Activated naive CD4-positive, alpha-beta T cell treated with anti-CD3 and anti-CD28 coated beads for 36 hours (primary cell): Measurements from ENCODE around the gene CYP27C1. TPM values are rescaled to one million over a fixed set of nuclear protein-coding genes. Genes with fewer than 3 reads are reported as not detected.
"Not testable (repeated sequence)": the region's sequence is repeated elsewhere in the genome, so short reads cannot be mapped to it uniquely, and the experiment has no call there.

ENCODE experiments used
- CTCF ChIA-PET: fragments of 350-600 bp; sonication (Branson Sonifier 250); formaldehyde crosslinking; loops from one replicate; lab custom pipeline; 2021; ENCODE audit warnings: antibody characterized with exemption; lab: Charles Lee
- DNase-seq: peaks from one replicate; pipeline ENCODE4 v3.0.0-alpha.2; 2020
- H3K27ac Mint-ChIP-seq: one replicate; pipeline ENCODE4 v1.8.0; 2021; ENCODE audit warnings: mild to moderate bottlenecking, mixed read lengths
- H3K27me3 Mint-ChIP-seq: one replicate; pipeline ENCODE4 v1.8.0; 2021; ENCODE audit warnings: low read depth, mixed read lengths
- H3K36me3 Mint-ChIP-seq: one replicate; pipeline ENCODE4 v1.8.0; 2021; ENCODE audit warnings: low read depth, mixed read lengths
- H3K4me1 Mint-ChIP-seq: one replicate; pipeline ENCODE4 v1.8.0; 2021; ENCODE audit warnings: low read depth, mixed read lengths
- H3K4me3 Mint-ChIP-seq: one replicate; pipeline ENCODE4 v1.8.0; 2021; ENCODE audit warnings: mild to moderate bottlenecking, moderate library complexity, mixed read lengths
- H3K9me3 Mint-ChIP-seq: one replicate; pipeline ENCODE4 v1.8.0; 2021; ENCODE audit warnings: mixed read lengths
- intact Hi-C: fragments of 100-400 bp; cut with micrococcal nuclease; formaldehyde crosslinking; loops from one replicate; pipeline ENCODE4 v1.15.1; 2023
- total RNA-seq, 2 experiments: library from RNA; stranded (reverse); gene quantifications; one replicate each; pipeline ENCODE4 v1.2.3, GENCODE V29; 2021

Gene CYP27C1
- total RNA-seq, result not detected

- peak within 1 kb of the TSS; percentile 73 for H3K4me3 Mint-ChIP-seq
- DNase-seq, result peak; percentile 21
- no peaks in the 10 kb centered on the region for H3K9me3 Mint-ChIP-seq
- H3K4me1 Mint-ChIP-seq, result peaks cover 11% of the 10 kb centered on the region
- no peak within 1 kb of the TSS for H3K27ac Mint-ChIP-seq
- peaks cover 1% of the 10 kb centered on the region for H3K36me3 Mint-ChIP-seq
- intact Hi-C loops, result no loop called here
- peaks cover 55% of the 10 kb centered on the region for H3K27me3 Mint-ChIP-seq
- CTCF ChIA-PET, result no interaction called here
Measured at GRCh38 chr2:127220102-127220767, at the start of gene CYP27C1. Gene CYP27C1 (minus strand): TSS chr2:127220299. CDS start chr2:127220270, 29 bp downstream.

DNA sequence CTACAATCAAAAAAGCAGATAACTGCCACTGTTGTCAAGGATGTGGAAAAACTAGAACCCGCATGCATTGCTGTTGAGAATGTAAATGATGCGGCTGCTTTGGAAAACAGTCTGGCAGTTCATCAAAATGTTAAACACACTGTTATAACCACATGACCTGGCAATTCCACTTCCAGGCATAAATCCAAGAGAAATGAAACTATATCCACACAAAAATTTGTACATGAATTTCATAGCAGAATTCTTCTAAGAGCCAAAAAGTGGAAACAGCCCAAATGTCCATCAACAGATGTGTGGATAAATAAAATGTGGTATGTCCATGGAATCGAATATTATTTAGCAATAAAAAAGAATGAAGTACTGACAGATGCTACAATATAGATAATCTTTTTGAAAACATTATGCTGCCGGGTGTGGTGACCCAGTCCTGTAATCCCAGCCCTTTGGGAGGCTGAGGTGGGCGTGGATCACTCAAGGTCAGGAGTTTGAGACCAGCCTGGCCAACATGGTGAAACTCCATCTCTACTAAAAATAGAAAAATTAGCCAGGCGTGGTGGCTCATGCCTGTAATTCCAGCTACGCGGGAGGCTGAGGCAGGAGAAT, 41.8 kb upstream of the CYP27C1 start:
- Mint-ChIP-seq H3K4me3 (no peak overlapping the region), H3K4me1 (no peaks in the 10 kb centered on the region), H3K36me3 (peaks cover 32% of the 10 kb centered on the region), H3K27ac (no peak overlapping the region), H3K9me3 (no peaks in the 10 kb centered on the region), H3K27me3 (no peaks in the 10 kb centered on the region)
- CTCF ChIA-PET, result no interaction called here
- no peak for DNase-seq
- intact Hi-C loops, result no loop called here

DNA sequence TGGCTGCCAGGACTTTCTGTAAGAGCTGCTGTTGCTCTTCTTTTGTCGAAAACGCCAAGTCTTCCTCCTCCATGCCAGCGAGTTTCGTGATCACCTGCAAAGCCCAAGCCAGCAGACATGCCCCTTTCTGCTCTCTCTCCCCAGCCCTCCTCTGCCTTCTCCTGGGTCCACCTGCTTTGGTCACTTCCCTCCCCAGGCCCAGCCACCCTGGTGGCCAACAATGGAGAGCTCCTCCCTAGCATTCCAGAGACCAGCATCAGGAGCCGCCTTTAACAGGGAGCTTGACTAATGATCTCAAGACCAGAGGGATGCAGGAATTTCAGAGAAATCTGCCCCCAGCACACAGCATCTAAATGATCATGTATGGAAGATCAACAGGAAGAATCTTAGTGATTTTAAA, 39.3 kb upstream of the CYP27C1 start:
- H3K4me3 Mint-ChIP-seq, result no peak overlapping the region
- intact Hi-C loops, result no loop called here
- H3K9me3 Mint-ChIP-seq, result no peaks in the 10 kb centered on the region
- H3K4me1 Mint-ChIP-seq, result no peaks in the 10 kb centered on the region
- no peak overlapping the region for H3K27ac Mint-ChIP-seq
- H3K36me3 Mint-ChIP-seq, result peaks cover 33% of the 10 kb centered on the region
- DNase-seq, result no peak
- CTCF ChIA-PET, result no interaction called here
- no peaks in the 10 kb centered on the region for H3K27me3 Mint-ChIP-seq

GRCh38 chr2:127256866-127257265, 36.8 kb upstream of the CYP27C1 start:
- peaks cover 29% of the 10 kb centered on the region for H3K36me3 Mint-ChIP-seq
- DNase-seq, result no peak
- H3K27ac Mint-ChIP-seq, result no peak overlapping the region

GRCh38 chr2:127256381-127256780, 36.3 kb upstream of the CYP27C1 start:
- H3K27me3 Mint-ChIP-seq, result no peaks in the 10 kb centered on the region
- H3K4me1 Mint-ChIP-seq, result no peaks in the 10 kb centered on the region
- DNase-seq, result no peak
- peaks cover 28% of the 10 kb centered on the region for H3K36me3 Mint-ChIP-seq
- CTCF ChIA-PET, result no interaction called here
- no peak overlapping the region for H3K27ac Mint-ChIP-seq
- intact Hi-C loops, result no loop called here
- H3K4me3 Mint-ChIP-seq, result no peak overlapping the region
- H3K9me3 Mint-ChIP-seq, result no peaks in the 10 kb centered on the region

More at GRCh38 chr2:127256866-127257265, 36.8 kb upstream of the CYP27C1 start:
- H3K9me3 Mint-ChIP-seq, result no peaks in the 10 kb centered on the region
- CTCF ChIA-PET, result no interaction called here
- H3K4me1 Mint-ChIP-seq, result no peaks in the 10 kb centered on the region
- no peak overlapping the region for H3K4me3 Mint-ChIP-seq
- no peaks in the 10 kb centered on the region for H3K27me3 Mint-ChIP-seq
- intact Hi-C loops, result no loop called here

DNA sequence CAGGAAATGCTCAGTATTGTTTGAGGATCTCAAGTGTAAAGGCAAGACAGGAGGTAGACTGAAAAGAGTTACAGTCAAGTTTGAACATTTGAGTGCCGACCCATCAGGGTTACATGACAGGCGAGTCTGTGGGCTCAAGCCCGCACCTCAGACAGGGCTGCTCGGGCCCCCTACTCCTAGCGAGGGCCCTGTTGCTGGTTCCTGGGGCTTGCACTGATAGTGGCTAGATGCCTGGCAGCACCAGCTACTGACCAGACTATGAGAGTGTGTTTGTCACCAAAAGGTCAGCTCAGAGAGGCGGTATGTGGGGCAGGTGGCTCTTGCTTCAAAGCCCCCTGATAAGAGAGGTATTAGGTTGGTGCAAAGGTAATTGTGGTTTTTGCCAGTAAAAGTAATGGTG, 35.6 kb upstream of the CYP27C1 start:
- no peak for DNase-seq
- Mint-ChIP-seq H3K4me1 (no peaks in the 10 kb centered on the region), H3K9me3 (no peaks in the 10 kb centered on the region), H3K27me3 (no peaks in the 10 kb centered on the region), H3K27ac (no peak overlapping the region), H3K36me3 (peaks cover 29% of the 10 kb centered on the region), H3K4me3 (no peak overlapping the region)
- CTCF ChIA-PET, result no interaction called here
- intact Hi-C loops, result no loop called here

GRCh38 chr2:127255146-127255545, 35.0 kb upstream of the CYP27C1 start:
- CTCF ChIA-PET, result no interaction called here
- intact Hi-C loops, result no loop called here
- Mint-ChIP-seq H3K36me3 (peaks cover 28% of the 10 kb centered on the region), H3K27ac (no peak overlapping the region), H3K4me3 (no peak overlapping the region), H3K4me1 (no peaks in the 10 kb centered on the region), H3K9me3 (no peaks in the 10 kb centered on the region), H3K27me3 (no peaks in the 10 kb centered on the region)
- DNase-seq, result no peak

- H3K27me3 Mint-ChIP-seq, result no peaks in the 10 kb centered on the region
- H3K27ac Mint-ChIP-seq, result no peak overlapping the region
- no peak overlapping the region for H3K4me3 Mint-ChIP-seq
- H3K9me3 Mint-ChIP-seq, result no peaks in the 10 kb centered on the region
- no peak for DNase-seq
- CTCF ChIA-PET, result no interaction called here
- no peaks in the 10 kb centered on the region for H3K4me1 Mint-ChIP-seq
- intact Hi-C loops, result no loop called here
- H3K36me3 Mint-ChIP-seq, result peaks cover 24% of the 10 kb centered on the region
Measured at GRCh38 chr2:127254386-127254981, 34.4 kb upstream of the CYP27C1 start.

- H3K27me3 Mint-ChIP-seq, H3K27ac Mint-ChIP-seq, H3K36me3 Mint-ChIP-seq, intact Hi-C loops, CTCF ChIA-PET, DNase-seq, H3K4me1 Mint-ChIP-seq, H3K4me3 Mint-ChIP-seq: not testable (repeated sequence)
- peaks cover 33% of the 10 kb centered on the region for H3K9me3 Mint-ChIP-seq
Measured at GRCh38 chr2:127241184-127241583, 21.1 kb upstream of the CYP27C1 start.

- Mint-ChIP-seq H3K4me3 (no peak overlapping the region), H3K27me3 (no peaks in the 10 kb centered on the region), H3K36me3 (peaks cover 10% of the 10 kb centered on the region), H3K9me3 (peaks cover 33% of the 10 kb centered on the region), H3K4me1 (no peaks in the 10 kb centered on the region), H3K27ac (no peak overlapping the region)
- intact Hi-C loops, result no loop called here
- CTCF ChIA-PET, result no interaction called here
- no peak for DNase-seq
Measured at GRCh38 chr2:127239395-127239794, 19.3 kb upstream of the CYP27C1 start.

GRCh38 chr2:127237768-127238167, 17.7 kb upstream of the CYP27C1 start:
- intact Hi-C loops, DNase-seq, H3K36me3 Mint-ChIP-seq, H3K4me1 Mint-ChIP-seq, CTCF ChIA-PET, H3K4me3 Mint-ChIP-seq, H3K27me3 Mint-ChIP-seq, H3K27ac Mint-ChIP-seq: not testable (repeated sequence)
- H3K9me3 Mint-ChIP-seq, result peaks cover 33% of the 10 kb centered on the region

DNA sequence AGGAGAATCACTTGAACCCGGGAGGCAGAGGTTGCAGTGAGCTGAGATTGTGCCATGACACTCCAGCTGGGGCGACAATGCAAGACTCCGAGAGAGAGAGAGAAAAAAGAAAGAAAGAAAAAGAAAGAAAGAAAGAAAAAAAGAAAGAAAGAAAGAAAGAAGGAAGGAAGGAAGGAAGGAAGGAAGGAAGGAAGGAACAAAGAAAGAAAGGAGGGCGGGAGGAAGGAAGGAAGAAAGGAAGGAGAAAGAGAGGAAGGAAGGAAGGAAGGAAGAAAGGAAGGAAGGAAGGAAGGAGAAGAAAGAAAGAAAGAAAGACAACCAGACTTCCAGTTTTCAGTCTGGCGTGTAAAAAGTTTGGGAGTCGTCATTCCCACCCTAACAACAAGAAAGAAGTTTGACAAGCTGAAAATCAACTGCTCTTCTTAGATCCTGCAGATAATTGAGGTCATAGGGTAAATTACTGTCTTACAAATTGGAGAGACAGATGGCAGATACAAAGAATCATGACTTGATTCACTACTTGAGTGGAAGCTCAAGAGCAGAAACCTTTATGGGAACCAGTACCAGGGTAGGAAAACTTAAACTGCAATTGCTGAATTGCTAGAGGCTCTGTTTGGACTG, 15.1 kb upstream of the CYP27C1 start:
- intact Hi-C loops, result no loop called here
- peaks cover 16% of the 10 kb centered on the region for H3K9me3 Mint-ChIP-seq
- peaks cover 4% of the 10 kb centered on the region for H3K36me3 Mint-ChIP-seq
- CTCF ChIA-PET, result interaction anchor here (1.6 kb wide), 1 partner anchor 167 kb away, joined by 4 read pairs; no protein-coding TSS in a partner anchor
- no peaks in the 10 kb centered on the region for H3K27me3 Mint-ChIP-seq
- no peaks in the 10 kb centered on the region for H3K4me1 Mint-ChIP-seq
- no peak overlapping the region for H3K27ac Mint-ChIP-seq
- no peak for DNase-seq
- no peak overlapping the region for H3K4me3 Mint-ChIP-seq
